ENCODE data around the gene CCBE1.
"Not testable (repeated sequence)": the region's sequence is repeated elsewhere in the genome, so short reads cannot be mapped to it uniquely, and the experiment has no call there.

CCBE1 gene

DNA sequence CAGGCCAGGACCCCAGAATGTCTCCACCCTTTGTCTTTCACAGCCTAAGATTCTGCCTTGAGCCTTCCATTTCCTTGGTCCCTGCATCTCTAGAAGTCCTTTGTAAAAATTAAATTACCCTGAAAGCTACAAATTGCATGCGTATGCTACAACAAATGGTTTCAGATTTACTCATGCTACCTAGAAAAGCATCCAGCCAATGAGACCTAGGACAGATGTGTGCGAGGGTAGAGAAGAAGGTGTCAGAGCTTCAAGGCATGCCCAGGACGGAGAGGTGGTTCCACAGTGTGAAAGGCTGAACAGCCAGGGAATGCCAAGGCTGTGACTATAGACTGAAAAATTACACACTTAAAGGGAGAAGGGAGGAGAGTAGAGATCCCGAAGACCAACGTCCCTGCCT is 40.2 kb downstream of the CCBE1 start:
- no peak for DNase-seq (ENCODE audit: extremely low spot score)
- TF ChIP-seq, protein P1, sequence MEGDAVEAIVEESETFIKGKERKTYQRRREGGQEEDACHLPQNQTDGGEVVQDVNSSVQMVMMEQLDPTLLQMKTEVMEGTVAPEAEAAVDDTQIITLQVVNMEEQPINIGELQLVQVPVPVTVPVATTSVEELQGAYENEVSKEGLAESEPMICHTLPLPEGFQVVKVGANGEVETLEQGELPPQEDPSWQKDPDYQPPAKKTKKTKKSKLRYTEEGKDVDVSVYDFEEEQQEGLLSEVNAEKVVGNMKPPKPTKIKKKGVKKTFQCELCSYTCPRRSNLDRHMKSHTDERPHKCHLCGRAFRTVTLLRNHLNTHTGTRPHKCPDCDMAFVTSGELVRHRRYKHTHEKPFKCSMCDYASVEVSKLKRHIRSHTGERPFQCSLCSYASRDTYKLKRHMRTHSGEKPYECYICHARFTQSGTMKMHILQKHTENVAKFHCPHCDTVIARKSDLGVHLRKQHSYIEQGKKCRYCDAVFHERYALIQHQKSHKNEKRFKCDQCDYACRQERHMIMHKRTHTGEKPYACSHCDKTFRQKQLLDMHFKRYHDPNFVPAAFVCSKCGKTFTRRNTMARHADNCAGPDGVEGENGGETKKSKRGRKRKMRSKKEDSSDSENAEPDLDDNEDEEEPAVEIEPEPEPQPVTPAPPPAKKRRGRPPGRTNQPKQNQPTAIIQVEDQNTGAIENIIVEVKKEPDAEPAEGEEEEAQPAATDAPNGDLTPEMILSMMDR (IDR thresholded peaks at IDR 0.05; ENCODE audit: control extremely low read depth, extremely low read depth, low read depth, missing control alignments) = no peak
- POLR2A ChIA-PET = no interaction called here
- CTCF ChIA-PET = no interaction called here

DNA sequence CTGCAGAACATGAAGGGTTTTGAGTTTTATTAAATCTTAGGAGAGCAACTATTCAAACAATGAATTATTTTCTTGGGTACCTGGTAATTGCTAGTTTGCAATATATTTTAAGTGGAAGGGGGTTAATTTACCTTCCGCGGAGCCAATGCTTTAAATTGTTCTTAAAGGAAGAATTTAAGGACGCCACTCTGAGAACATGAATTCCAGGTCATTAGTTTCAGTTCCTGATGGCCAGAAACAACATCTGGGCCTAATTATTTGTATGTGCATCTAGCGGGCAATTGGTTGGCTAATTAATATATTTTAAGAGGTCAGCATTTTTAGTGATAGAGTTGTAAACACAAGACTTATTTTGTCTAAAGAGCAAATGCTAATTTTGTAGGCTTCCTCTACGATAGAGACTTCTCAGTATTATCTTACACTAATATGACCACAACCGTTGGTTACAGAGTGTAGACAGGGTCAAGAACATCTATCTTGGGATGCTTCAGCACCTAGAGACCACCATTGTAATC is 40.8 kb downstream of the CCBE1 start:
- ChIA-PET CTCF (no interaction called here), POLR2A (no interaction called here)
- no peak for DNase-seq (ENCODE audit: extremely low spot score)
- TF ChIP-seq, protein P1 (IDR thresholded peaks at IDR 0.05; ENCODE audit: control extremely low read depth, extremely low read depth, low read depth, missing control alignments) = no peak

DNA sequence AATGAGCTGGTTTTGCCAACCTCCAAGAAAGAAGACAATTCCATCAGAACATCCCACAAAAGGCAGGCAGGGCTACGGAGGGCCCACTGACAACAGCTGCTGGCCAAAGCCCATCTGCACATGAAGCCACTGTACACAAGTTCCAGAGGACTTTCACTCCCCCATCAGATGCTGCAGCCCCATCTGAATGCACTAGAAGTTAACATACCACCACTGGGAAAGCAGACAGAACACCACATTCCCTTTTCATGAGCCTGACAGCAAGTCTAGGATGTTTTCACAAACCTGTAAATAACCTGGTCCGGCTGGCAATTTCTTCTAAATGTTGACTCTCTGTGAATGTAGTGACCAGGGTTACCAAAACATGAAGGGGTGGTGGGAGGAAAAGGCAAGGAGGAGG is 41.5 kb downstream of the CCBE1 start:
- POLR2A ChIA-PET = no interaction called here
- TF ChIP-seq, protein P1 (IDR thresholded peaks at IDR 0.05; ENCODE audit: control extremely low read depth, extremely low read depth, low read depth, missing control alignments) = no peak

DNA sequence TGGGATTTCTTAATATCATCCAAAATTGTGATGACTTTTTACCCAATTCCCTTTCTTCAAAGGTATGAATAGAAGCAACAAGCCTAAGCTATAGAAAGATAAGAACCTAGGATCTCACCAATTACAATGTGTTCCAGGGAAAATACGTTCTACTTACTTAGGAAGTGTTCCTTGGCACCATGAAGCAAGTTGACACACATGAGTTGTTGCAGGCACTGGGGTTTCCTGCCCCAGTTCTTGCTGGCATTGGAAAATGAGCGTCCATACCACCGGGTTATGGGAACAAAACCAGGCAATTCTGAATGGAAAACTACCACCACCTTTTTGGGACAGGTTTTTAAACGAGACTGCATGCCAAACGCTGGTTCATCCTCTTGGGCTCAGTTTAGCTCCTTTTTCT is 46.2 kb downstream of the CCBE1 start:
- ChIA-PET CTCF (interaction anchor here (0.6 to 2.9 kb wide), 3 partner anchors 8 to 192 kb away, joined by 3 to 13 read pairs (median 4); no protein-coding TSS in a partner anchor), POLR2A (no interaction called here)
- TF ChIP-seq, protein P1 (IDR thresholded peaks at IDR 0.05; ENCODE audit: control extremely low read depth, extremely low read depth, low read depth, missing control alignments) = no peak
- no peak for DNase-seq (ENCODE audit: extremely low spot score)

More for the DNA sequence above, 41.5 kb downstream of the CCBE1 start:
- no peak for DNase-seq (ENCODE audit: extremely low spot score)
- CTCF ChIA-PET = no interaction called here

DNA sequence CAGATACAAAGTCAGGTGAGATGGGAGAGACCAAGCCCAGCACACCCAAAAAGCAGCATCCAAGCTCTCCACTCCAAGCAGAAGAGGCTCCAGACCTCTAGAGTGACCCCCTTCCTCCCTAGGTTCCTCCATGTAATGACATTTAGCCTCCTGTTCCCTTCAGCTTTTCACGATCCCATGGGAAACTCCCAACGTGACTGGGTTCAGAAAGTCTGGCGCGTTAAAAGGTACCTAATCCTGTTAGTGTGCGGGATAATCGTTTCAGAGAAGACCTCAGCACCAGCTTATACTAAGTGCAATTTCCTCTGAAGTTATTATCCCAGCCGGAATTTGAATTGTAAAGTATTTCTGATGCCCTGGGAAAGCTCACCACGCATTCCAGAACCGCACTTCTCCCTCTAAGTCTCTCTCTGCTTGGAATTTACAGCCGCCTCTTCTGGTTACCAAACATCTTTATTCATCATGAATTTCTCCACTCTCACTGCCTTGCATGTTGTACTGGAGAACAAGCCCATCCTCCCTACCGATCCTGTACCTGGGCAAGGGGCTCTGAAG is 46.9 kb downstream of the CCBE1 start:
- ChIA-PET CTCF (interaction anchor here (0.9 to 2.9 kb wide), 3 partner anchors 18 to 192 kb away, joined by 3 to 13 read pairs (median 4); no protein-coding TSS in a partner anchor), POLR2A (no interaction called here)
- no peak for DNase-seq (ENCODE audit: extremely low spot score)
- TF ChIP-seq, protein P1 (IDR thresholded peaks at IDR 0.05; ENCODE audit: control extremely low read depth, extremely low read depth, low read depth, missing control alignments) = no peak

DNA sequence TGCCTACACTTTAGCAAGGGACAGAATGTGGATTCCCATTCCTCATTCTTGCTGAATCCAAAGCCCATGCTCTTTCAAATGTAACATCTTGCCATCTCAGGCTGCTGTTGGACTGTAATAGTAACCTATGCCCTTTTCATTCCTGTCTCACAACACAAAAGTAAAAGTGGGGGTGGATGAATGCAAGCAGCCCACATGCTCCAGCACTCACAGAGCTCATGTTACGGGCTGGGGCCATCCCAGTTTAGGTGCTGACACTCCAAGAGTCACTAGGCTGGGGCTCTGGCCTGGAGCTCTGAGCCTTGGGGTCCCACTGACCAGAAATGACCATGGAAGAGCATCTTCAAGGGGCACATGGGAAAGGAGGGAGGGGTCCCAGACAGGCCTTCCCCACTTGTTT is 47.6 kb downstream of the CCBE1 start:
- TF ChIP-seq, protein P1 (IDR thresholded peaks at IDR 0.05; ENCODE audit: control extremely low read depth, extremely low read depth, low read depth, missing control alignments) = no peak
- DNase-seq (ENCODE audit: extremely low spot score) = no peak
- CTCF ChIA-PET = interaction anchor here (0.7 to 2.9 kb wide), 3 partner anchors 10 to 41 kb away, joined by 3 to 13 read pairs (median 3); no protein-coding TSS in a partner anchor
- POLR2A ChIA-PET = no interaction called here

DNA sequence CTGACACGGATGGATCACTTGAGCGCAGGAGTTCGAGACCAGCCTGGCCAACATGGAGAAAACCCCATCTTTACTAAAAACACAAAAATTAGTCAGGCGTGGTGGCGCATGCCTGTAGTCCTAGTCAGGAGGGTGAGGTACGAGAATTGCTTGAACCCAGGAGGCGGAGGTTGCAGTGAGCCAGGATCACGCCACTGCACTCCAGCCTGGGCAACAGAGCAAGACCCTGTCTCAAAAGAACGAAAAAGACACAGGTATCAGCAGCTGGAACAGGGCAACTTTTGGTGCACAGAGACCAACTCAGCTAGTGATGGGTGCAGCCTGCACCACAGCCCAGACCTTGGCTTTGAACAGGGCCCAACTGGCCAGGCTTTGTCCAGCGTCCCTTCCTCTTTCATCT is 48.8 kb downstream of the CCBE1 start:
- CTCF ChIA-PET = interaction anchor here (0.7 to 2.3 kb wide), 2 partner anchors 13 to 17 kb away, joined by 3 to 11 read pairs; no protein-coding TSS in a partner anchor
- DNase-seq (ENCODE audit: extremely low spot score); POLR2A ChIA-PET: not testable (repeated sequence)

All from GM10248 (cell line).